H1 (cell line): ENCODE measurements around the gene METRNL. TPM values are rescaled to one million over a fixed set of nuclear protein-coding genes. Genes with fewer than 3 reads are reported as not detected.

ENCODE experiments used
- EP300 ChIP-seq, 2 experiments: IDR thresholded peaks; 1 replicate in 1 of 2; 2 replicates in 1 of 2; pipeline ENCODE4 v1.6.1; 2011 to 2012; ENCODE audit warnings: low read depth in 2 of 2, low read length in 2 of 2, mild to moderate bottlenecking in 2 of 2, borderline replicate concordance in 1 of 2, inconsistent platforms in 1 of 2, moderate library complexity in 1 of 2
- SIN3A ChIP-seq, 2 experiments: IDR thresholded peaks in 1 of 2; conservative IDR thresholded peaks in 1 of 2; 2 replicates each; pipeline ENCODE4 v1.6.1; 2011 to 2012; ENCODE audit warnings: low read length in 2 of 2, improper control_type of control experiment in 1 of 2, low read depth in 1 of 2, mild to moderate bottlenecking in 1 of 2
- polyA plus RNA-seq, 7 experiments: library from polyadenylated mRNA; depleted of rRNA in 3 of 7; stranded (reverse) in 5 of 7; unstranded in 2 of 7; fragments of >200 nt in 5 of 7; fragments of 200-250 nt in 2 of 7; gene quantifications; 1 replicate in 5 of 7; 2 replicates in 1 of 7; 4 replicates in 1 of 7; pipeline versions ENCODE4 v1.2.1 to v1.2.3, GENCODE V29; 2011 to 2013; ENCODE audit warnings: missing spikeins in 2 of 7, mixed read lengths in 2 of 7
- total RNA-seq: library from RNA; stranded (reverse); fragmentation: NEBNext Ultra II Directional; extraction: Animal tissue kit (Norgen Biotek cat#: 25700); gene quantifications from 2 replicates; pipeline ENCODE4 v1.2.1, GENCODE V29; 2021

The METRNL gene
- total and polyA plus RNA-seq, 2 of the 8 experiments (the other 6 are each of a cell fraction or from before 2014, with no cell fraction given) = 13.9 to 14.2 TPM

DNA sequence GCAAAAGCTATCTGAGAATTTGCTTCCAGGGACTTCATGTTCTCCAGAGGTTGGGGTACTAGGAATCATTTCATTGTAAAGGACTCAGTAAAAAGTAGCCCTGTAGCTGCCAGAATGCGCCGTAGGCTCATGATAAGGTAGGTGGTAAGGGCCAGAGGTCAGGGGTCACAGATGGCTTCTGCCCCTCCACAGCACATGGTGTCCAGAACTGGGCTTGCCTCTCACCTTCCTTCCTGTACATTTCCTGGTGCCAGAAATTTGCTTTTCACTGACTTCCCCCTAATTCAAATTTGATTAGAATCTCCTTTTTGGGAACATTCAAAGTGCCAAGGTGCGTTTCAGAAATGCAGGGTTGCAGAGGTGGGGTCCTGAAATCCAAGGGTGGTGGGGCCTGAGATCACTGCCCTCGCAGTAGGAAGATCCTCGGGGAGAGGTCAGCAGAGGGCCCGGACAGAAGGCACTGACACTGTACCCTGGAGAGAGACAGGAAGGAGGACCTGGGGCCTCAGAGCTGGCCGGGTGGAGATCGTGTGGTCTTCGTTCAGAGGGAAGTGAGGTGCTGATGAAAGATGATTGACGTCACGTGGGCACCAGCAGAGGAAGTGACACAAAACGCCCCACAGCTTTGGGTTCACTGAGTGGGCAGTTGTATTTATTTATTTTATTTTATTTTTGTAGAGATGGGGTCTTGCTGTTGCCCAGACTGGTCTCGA, 25.5 kb upstream of the METRNL start (continued):
- TF ChIP-seq EP300 (IDR thresholded peaks at IDR 0.05; ENCODE audit: borderline replicate concordance in 1 of 2, low read depth in 2 of 2, low read length in 2 of 2) (no peak), SIN3A (conservative IDR thresholded peaks at IDR 0.05 in 1 of 2, IDR thresholded peaks at IDR 0.05 in 1 of 2; ENCODE audit: low read depth in 1 of 2, low read length in 2 of 2) (no peak)
